Measurements from ENCODE around the gene PPP1R13L.

GRCh38 chr19:45413497-45413896 lies 8.6 kb upstream of the PPP1R13L start:
- TF ChIP-seq CTCF (IDR thresholded peaks at IDR 0.05) (no peak), POLR2AphosphoS5 (IDR thresholded peaks at IDR 0.05) (no peak), POLR2A (IDR thresholded peaks at IDR 0.05) (no peak)
